Limb (tissue), 2 donors: ENCODE measurements around the gene EXOC3L2.

Experiments used
- DNase-seq, 2 donors: peaks; one replicate each; pipeline ENCODE4 v3.0.0-alpha.2; 2016; ENCODE audit errors: extremely low spot score in 2 of 2

EXOC3L2 gene

DNA sequence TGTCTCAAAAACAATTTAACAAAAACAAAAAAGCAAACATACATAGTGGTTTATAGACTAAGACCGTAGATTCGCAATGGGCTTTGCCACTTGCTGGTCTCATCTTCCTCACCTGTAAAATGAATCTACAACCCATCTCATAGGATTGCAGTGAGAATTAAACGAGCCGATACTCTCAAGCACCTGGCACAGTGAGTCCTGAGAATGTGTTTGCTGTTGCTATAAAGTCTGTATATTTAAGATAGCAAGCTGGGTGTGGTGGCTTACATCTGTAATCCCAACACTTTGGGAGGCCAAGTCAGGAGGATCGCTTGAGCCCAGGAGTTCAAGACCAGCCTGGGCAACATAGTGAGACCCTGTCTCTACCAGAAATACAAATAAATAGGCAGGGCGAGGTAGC lies 22.5 kb downstream of the EXOC3L2 start:
- no peak for DNase-seq

GRCh38 chr19:45218911-45219743 lies 26.1 kb downstream of the EXOC3L2 start:
- DNase-seq, result no peak

GRCh38 chr19:45218426-45218825 lies 26.8 kb downstream of the EXOC3L2 start:
- DNase-seq, result no peak

DNA sequence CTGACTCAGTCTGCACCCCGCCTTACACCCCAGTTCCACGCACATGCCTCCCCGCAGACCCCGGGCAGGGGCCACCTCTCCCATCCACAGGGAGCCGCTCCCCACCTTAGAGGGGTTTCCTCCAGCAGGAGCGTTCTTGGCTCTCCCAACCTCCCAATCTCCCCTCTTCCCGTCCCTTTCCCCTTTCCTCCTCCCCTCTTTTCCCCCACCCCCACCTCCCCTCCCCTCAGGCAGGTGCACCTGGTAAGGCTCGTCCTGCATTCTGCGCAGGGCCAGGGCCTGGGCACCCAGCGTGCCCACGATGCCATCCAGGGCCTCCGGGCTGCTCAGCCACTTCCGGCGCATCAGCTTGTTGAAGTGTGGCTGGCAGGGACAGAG lies 27.3 kb downstream of the EXOC3L2 start:
- DNase-seq, result no peak

- DNase-seq, result no peak
Observed at GRCh38 chr19:45217193-45217956, 27.8 kb downstream of the EXOC3L2 start.

GRCh38 chr19:45216667-45217066 lies 28.5 kb downstream of the EXOC3L2 start:
- DNase-seq, result no peak

DNA sequence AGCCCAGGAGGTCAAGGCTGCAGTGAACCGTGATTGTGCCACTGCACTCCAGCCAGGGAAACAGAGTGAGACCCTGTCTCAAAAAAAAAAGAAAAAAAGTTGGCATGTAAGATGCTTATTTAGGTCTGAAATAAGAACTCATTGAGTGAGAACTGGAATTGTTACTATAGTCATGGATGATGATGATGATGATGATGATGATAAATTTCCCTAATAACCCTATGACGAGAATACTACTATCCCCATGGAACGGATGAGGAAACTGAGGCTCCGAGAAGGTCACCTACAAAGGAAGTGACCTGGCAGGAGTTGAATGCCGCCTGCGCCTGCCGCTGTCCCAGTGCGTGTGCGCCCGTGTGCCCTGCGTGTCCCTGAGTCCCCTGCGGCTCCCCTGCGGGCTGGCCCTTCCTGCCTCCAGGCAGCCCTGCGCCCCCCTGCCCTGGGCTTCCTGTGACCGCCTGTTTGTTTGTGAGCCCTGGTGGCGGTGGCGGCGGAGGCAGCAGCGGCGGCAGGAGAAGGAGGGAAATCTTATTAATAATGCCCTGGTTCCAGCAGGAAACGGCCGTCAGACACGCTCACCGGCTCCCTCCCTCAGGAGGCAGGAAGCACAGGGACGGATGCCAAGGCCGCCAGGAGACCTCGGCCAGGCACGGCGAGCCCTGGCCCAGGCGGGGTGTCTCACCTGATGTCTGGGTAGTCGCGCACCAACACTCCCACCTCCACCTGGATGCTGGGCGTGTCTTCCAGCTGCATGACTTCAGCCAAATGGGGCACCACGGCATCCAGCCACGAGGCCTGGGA lies 29.6 kb downstream of the EXOC3L2 start:
- DNase-seq, result no peak

GRCh38 chr19:45213031-45213430 lies 32.2 kb downstream of the EXOC3L2 start:
- no peak for DNase-seq

DNA sequence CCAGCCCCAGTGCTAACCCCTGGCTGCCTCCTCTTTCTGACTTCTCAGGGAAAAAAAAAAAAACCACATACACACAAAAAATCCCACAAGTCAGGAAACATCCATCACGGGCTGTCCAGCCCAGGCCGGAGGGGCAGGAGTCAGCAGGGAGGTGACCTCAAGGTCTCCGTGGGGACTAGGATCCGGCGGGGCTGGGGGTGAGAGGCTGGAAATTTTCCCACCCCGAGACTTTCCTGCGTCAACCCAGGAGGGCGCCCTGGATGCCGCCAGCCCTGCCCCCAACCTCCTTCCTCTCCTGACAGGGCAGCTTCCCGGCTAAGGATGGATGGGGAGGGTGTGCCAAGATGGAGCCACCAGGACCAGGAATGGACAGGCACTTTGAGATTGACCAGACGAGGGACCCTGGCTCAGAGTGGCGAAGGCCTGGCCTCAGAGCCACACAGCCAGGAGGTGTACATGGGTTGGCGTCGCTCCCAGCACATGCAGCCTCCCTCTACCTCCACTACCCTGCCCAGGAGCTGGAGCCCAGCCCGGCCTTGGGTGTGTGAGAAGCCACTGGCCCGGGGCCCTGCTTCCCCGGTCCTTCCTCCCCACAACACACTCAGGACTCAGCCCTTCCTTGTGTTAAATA lies 33.3 kb downstream of the EXOC3L2 start:
- DNase-seq, result peak in 1 of 2 donors; percentile 62

DNA sequence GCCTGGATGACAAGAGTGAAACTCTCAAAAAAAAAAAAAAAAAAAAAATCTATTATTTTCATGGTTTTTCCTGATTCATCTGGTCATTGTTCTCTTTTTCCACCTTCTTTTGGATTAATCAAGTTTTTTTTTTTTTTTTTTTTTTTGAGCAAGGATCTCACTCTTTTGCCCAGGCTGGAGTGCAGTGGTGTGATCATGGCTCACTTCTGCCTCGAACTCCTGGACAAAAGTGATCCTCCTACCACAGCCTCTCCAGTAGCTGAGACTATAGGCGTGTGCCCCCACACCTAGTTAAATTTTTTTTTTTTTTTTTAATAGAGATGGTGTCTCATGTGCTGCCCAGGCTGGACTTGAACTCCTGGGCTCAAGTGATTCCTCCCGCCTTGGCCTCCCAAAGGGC lies 38.9 kb downstream of the EXOC3L2 start:
- no peak for DNase-seq

- no peak for DNase-seq
Observed at GRCh38 chr19:45205810-45206209, 39.4 kb downstream of the EXOC3L2 start.

GRCh38 chr19:45202637-45203036 lies 42.6 kb downstream of the EXOC3L2 start:
- no peak for DNase-seq

DNA sequence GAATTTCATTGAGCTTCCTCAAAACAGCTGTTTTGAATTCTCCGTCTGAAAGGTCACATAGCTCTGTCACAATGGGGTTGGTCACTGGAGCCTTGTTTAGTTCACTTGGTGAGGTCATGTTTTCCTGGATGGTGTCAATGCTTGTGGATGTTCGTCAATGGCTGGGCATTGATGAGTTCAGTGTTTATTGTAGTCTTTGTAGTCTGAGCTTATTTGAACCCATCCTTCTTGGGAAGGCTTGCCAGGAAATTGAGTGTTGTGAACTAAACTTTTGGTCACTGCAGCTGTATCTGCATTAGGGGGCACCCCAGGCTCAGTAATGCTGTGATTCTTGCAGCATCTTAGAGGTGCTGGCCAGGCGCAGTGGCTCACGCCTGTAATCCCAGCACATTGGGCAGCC lies 44.6 kb downstream of the EXOC3L2 start:
- peak in 1 of 2 donors; percentile 41 for DNase-seq

GRCh38 chr19:45195764-45196163 lies 49.4 kb downstream of the EXOC3L2 start:
- DNase-seq, result no peak

- DNase-seq, result no peak
Observed at GRCh38 chr19:45191375-45191774, 53.8 kb downstream of the EXOC3L2 start.

DNA sequence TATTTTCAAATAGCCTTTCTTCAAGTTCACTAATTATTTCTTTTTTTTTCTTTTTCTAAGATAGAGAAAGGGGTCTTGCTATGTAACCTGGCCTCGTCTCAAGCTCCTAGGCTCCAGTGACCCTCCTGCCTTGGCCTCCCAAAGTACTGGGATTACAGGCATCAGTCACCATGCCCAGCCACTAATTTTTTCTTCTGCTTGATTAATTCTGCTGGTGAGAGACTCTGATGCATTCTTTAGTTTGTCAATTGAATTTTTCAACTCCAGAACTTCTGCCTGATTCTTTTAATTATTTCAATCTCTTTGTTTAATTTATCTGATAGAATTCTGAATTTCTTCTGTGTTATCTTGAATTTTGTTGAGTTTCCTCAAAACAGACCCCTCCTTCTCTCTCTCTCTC lies 55.2 kb downstream of the EXOC3L2 start:
- no peak for DNase-seq

DNA sequence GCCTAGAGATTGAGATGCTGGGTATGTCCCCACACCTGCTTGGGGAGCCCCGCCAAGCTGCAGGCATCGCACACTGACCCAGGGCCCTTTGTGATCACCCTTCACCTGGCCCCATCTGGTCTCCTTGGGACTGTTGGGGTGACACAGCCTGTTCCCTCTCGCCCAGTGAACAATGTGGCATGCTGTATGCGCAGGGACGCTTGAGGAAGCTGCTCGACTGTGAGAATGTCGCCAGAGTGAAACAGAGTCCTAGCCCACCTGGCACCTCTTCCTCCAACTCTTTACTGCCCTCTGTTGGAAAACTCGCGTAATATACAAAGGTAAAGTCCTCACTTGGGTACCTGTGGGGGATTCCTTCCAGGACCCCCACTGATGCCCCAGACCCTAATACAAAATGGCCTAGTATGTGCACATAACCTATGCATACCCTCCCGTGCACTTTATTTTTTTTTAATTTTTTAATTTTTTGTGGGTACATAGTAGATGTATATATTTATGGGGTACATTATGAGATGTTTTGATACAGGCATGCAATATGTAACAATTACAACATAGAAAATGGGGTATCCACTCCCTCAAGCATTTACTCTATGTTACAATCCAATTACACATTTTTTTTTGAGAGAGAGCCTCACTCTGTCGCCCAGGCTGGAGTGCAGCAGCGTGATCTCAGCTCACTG lies 57.6 kb downstream of the EXOC3L2 start:
- DNase-seq, result no peak

DNA sequence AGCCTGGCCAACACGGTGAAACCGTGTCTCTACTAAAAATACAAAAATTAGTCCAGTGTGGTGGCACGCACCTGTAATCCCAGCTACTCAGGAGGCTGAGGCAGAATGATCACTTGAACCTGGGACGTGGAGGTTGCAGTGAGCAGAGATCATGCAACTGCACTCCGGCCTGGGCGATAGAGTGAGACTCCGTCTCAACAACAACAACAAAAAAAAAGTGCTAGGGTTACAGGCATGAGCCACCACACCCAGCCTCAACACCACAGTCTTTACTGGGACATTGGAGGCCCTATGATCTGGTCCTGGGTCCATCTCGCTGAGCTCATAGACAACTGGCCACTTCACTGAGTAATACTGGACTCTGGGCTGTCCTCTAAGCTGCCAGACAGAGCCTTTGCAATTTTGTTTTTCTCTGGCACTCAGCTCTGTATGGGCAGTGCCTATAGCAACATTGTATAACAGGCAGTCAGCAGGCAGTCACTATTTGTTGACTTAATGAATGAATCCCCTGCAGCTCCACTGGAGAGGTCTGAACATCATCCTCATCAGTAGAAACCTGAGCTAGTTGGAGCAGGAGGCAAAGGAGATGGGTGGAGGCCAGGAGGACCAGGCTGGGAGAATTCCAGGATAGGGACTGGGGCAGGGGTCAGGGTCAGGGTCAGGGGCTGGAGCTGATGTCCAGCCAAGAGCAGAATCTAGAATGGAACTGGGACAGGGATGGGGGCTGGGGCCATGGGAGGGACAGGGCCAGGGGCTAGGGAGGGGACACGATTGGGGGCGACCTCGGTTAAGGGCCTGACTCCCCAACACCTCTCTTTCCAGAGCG lies 58.5 kb downstream of the EXOC3L2 start:
- DNase-seq, result no peak

GRCh38 chr19:45184115-45184514 lies 61.1 kb downstream of the EXOC3L2 start:
- DNase-seq, result no peak

DNA sequence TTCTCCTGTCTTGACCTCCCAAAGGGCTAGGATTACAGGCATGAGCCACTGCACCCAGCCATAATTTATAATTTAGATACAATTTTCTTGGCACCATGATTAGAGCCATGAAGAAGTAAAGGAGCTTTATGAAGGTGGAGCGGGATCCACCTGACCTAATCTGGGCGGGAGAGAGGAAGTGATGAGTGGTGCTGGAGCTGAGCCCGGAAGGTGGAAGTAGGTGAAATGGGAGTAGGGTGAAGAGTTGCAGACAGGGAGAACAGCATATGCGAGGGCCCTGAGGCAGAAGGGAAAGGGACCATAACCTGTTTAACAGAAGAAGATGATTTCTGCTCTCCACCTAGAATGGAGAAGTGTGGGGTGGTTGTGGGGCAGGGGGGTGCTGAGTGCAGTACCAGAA lies 62.4 kb downstream of the EXOC3L2 start:
- no peak for DNase-seq
